GM13977 (cell line): ENCODE measurements around the gene UBXN2A.

Experiments
- DNase-seq: peaks from one replicate; pipeline ENCODE4 v3.0.0; 2012; ENCODE audit warnings: low spot score
- in situ Hi-C: fragments of 300-500 bp; cut with MboI; formaldehyde crosslinking; loops from one replicate; pipeline ENCODE4 v1.12.0; 2022; ENCODE audit warnings: low sequenced_read_pairs, low pct_unique_long_range_greater_than_20kb, mixed read lengths, inconsistent platforms; ENCODE audit not compliant: unreplicated experiment
- TF ChIP-seq, protein P1 (sequence below): IDR thresholded peaks from 2 replicates; pipeline ENCODE4 v1.5.1; 2012; ENCODE audit warnings: mild to moderate bottlenecking, control low read depth; ENCODE audit not compliant: insufficient read depth; ENCODE audit errors: extremely low read depth, missing control alignments

Gene UBXN2A

DNA sequence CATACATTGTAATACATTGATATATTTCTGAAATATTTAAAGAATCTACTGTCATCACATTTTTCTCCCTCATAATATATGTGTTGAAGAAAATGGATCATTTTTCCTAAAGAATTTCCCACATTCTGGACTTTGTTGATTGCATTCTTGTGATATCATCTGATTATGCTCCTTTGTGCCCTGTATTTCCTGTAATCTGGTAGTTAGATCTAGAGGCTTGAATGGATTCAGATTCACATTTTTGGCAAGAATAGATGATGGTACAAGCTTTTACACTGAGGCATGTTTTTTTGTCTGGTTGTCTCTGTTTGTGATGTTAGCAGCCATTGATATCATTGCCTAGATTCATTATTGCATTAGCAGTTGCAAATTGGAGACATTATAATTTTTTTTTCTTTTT, 13.4 kb downstream of the UBXN2A start:
- no peak for DNase-seq
- TF ChIP-seq, protein P1, sequence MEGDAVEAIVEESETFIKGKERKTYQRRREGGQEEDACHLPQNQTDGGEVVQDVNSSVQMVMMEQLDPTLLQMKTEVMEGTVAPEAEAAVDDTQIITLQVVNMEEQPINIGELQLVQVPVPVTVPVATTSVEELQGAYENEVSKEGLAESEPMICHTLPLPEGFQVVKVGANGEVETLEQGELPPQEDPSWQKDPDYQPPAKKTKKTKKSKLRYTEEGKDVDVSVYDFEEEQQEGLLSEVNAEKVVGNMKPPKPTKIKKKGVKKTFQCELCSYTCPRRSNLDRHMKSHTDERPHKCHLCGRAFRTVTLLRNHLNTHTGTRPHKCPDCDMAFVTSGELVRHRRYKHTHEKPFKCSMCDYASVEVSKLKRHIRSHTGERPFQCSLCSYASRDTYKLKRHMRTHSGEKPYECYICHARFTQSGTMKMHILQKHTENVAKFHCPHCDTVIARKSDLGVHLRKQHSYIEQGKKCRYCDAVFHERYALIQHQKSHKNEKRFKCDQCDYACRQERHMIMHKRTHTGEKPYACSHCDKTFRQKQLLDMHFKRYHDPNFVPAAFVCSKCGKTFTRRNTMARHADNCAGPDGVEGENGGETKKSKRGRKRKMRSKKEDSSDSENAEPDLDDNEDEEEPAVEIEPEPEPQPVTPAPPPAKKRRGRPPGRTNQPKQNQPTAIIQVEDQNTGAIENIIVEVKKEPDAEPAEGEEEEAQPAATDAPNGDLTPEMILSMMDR = no peak
- in situ Hi-C loops = no loop called here

DNA sequence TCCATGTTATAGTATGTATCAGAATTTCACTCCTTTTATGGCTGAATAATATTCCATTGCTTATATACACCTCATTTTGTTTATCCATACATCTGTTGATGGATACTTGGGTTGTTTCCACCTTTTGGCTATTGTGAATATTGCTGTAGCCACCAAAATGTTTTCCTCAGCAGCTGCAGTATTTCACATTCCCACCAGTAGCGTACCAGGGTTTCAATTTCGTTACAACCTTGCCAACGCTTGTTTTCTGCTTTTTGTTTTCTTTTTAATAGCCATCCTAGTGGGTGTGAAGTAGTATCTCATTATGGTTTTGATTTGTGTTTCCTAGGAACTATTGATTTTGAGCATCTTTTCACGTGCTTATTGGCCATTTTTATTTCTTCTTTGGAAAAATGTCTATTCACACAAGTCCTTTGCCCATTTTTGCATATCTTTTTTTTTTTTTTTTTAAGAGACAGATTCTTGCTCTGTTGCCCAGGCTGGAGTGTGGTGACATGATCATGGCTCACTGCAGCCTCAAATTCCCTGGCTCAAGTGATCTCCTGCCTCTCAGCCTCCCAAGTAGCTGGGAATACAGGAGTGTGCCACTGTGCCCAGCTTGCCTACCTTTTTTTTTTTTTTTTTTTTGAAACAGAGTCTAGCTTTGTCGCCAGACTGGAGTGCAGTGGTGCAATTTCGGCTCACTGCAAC, 14.2 kb downstream of the UBXN2A start:
- no peak for DNase-seq
- TF ChIP-seq, protein P1 = no peak
- in situ Hi-C loops = no loop called here

DNA sequence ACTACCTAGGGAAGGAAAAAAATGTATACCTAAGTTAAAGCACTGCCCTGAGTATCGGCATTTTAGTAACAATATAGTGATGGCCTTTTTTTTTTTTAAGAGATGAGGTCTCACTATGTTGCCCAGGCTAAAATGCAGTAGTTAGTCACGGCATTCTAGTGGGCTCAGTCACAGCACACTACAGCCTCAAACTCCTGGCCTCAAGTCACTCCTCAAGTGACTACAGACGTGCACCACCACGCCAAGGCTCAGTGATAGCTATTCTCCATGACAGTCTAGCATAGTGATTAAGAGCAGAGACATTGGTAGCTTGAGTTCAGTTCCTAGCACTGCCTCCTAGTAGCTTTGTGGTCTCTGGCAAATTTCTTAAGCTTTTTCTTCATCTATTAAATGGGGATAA, 27.6 kb downstream of the UBXN2A start:
- TF ChIP-seq, protein P1 = no peak
- in situ Hi-C loops = no loop called here
- no peak for DNase-seq

DNA sequence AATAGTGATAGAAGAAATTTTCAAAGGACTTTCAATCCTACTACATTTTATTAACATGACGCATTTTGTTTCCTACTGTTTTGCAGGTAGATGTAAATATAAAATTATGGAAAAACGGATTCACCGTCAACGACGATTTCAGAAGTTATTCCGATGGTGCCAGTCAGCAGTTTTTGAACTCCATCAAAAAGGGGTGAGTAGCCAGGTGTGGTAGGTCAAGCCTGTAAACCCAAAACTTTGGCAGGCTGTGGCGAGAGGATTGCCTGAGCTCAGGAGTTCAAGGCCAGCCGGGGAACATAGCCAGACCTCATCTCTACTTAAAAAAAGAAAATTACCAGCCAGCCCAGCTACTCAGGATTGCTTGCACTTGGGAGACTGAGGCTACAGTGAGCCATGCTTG, 36.6 kb downstream of the UBXN2A start:
- TF ChIP-seq, protein P1 = no peak
- in situ Hi-C loops = no loop called here

DNA sequence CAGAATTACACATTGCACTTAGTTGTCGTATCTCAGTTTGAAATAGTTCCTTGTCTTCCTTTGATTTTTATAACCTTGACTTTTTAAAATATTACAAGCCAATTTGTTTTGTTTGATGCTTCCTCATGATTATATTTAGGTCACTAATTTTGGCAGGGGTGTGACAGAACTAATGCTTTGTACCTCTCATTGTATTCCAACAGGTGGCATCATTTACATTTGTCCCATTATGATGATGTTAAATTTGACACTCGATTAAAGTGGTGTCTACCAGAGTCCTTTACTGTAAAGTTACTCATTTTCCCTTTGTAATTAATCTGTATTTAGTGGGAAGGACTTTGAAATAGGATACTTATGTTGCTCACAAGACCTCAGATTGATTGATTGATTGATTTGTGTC, 48.1 kb downstream of the UBXN2A start:
- TF ChIP-seq, protein P1 = peak; percentile 35
- in situ Hi-C loops = no loop called here
- DNase-seq = no peak

More for the DNA sequence above, 36.6 kb downstream of the UBXN2A start:
- no peak for DNase-seq

DNA sequence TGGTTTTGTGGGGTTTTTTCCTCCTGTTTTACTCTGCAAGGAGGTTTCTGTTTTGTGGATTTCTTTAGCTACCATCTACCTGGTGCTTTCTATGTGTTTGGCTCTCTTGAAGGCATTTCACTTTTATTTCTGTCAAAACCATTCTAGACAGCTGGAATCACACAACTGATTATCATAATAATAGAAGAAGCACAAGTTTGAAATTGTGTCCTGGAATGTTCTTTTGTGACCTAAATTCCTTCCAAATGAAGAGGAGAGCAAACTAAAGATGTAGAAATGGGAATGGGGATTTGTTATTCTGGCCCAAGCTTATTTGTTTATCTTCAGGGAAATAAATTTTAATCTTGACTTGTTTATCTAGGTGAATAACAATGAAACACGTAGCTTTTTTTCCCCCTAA, 52.7 kb downstream of the UBXN2A start:
- in situ Hi-C loops = no loop called here
- TF ChIP-seq, protein P1 = no peak
- no peak for DNase-seq
